Epidermal melanocyte (primary cell): ENCODE data around the gene ASAP2.
"Not testable (repeated sequence)": the region's sequence is repeated elsewhere in the genome, so short reads cannot be mapped to it uniquely, and the experiment has no call there.

ENCODE experiments used
- DNase-seq: peaks from one replicate; pipeline ENCODE4 v3.0.0; 2011; ENCODE audit warnings: low spot score; ENCODE audit not compliant: insufficient read length

Gene ASAP2

GRCh38 chr2:9250091-9250490, 43.5 kb downstream of the ASAP2 start:
- no peak for DNase-seq

- no peak for DNase-seq
These were observed 44.0 kb downstream of the ASAP2 start for GRCh38 chr2:9250498-9251153.

- peak; percentile 76 for DNase-seq
These were observed 44.8 kb downstream of the ASAP2 start for GRCh38 chr2:9251154-9252001.

GRCh38 chr2:9252002-9252357, 45.4 kb downstream of the ASAP2 start:
- DNase-seq: no peak

- no peak for DNase-seq
These were observed 48.8 kb downstream of the ASAP2 start for GRCh38 chr2:9255416-9255815.

- no peak for DNase-seq
These were observed 49.5 kb downstream of the ASAP2 start for GRCh38 chr2:9256147-9256546.

GRCh38 chr2:9256570-9257043, 50.0 kb downstream of the ASAP2 start:
- peak; percentile 74 for DNase-seq

- peak; percentile 40 for DNase-seq
These were observed 51.9 kb downstream of the ASAP2 start for GRCh38 chr2:9258501-9258900.

- no peak for DNase-seq
These were observed 52.4 kb downstream of the ASAP2 start for GRCh38 chr2:9258953-9259399.

GRCh38 chr2:9260464-9260918, 53.9 kb downstream of the ASAP2 start:
- DNase-seq: peak; percentile 60

GRCh38 chr2:9261231-9261883, 54.7 kb downstream of the ASAP2 start:
- DNase-seq: no peak

GRCh38 chr2:9262671-9263171, 56.1 kb downstream of the ASAP2 start:
- no peak for DNase-seq

GRCh38 chr2:9263428-9263827, 56.8 kb downstream of the ASAP2 start:
- DNase-seq: no peak

GRCh38 chr2:9264301-9264700, 57.7 kb downstream of the ASAP2 start:
- no peak for DNase-seq

GRCh38 chr2:9266711-9267110, 60.1 kb downstream of the ASAP2 start:
- DNase-seq: no peak

GRCh38 chr2:9267286-9267685, 60.7 kb downstream of the ASAP2 start:
- not testable (repeated sequence) for DNase-seq

GRCh38 chr2:9268301-9269080, 61.9 kb downstream of the ASAP2 start:
- no peak for DNase-seq

GRCh38 chr2:9269295-9269694, 62.7 kb downstream of the ASAP2 start:
- DNase-seq: no peak

GRCh38 chr2:9269695-9270360, 63.2 kb downstream of the ASAP2 start:
- no peak for DNase-seq

GRCh38 chr2:9271091-9271490, 64.5 kb downstream of the ASAP2 start:
- no peak for DNase-seq

GRCh38 chr2:9271691-9272090, 65.1 kb downstream of the ASAP2 start:
- no peak for DNase-seq
